ENCODE measurements around the gene AVL9. TPM values are rescaled to one million over a fixed set of nuclear protein-coding genes. Genes with fewer than 3 reads are reported as not detected.
"Not testable (repeated sequence)": the region's sequence is repeated elsewhere in the genome, so short reads cannot be mapped to it uniquely, and the experiment has no call there.

The AVL9 gene
- total RNA-seq, 1 donor from 2014 or later = 44.1 TPM

- DNase-seq (ENCODE audit: low read depth) = peak; percentile 71
Observed at GRCh38 chr7:32587411-32587948, 92.2 kb downstream of the AVL9 start.

GRCh38 chr7:32588657-32589056 lies 93.4 kb downstream of the AVL9 start:
- peak; percentile 95 for DNase-seq (ENCODE audit: low read depth)

GRCh38 chr7:32591938-32592337 lies 96.6 kb downstream of the AVL9 start:
- DNase-seq (ENCODE audit: low read depth) = peak; percentile 69

GRCh38 chr7:32592701-32593100 lies 97.4 kb downstream of the AVL9 start:
- no peak for DNase-seq (ENCODE audit: low read depth)

GRCh38 chr7:32594965-32595490 lies 99.7 kb downstream of the AVL9 start:
- DNase-seq (ENCODE audit: low read depth) = no peak

- not testable (repeated sequence) for DNase-seq (ENCODE audit: low read depth)
Observed at GRCh38 chr7:32601196-32601595, 105.9 kb downstream of the AVL9 start.

- no peak for DNase-seq (ENCODE audit: low read depth)
Observed at GRCh38 chr7:32602470-32602869, 107.2 kb downstream of the AVL9 start.

GRCh38 chr7:32603492-32603891 lies 108.2 kb downstream of the AVL9 start:
- DNase-seq (ENCODE audit: low read depth) = not testable (repeated sequence)

GRCh38 chr7:32604047-32604446 lies 108.8 kb downstream of the AVL9 start:
- not testable (repeated sequence) for DNase-seq (ENCODE audit: low read depth)

GRCh38 chr7:32605032-32605431 lies 109.7 kb downstream of the AVL9 start:
- no peak for DNase-seq (ENCODE audit: low read depth)

DNA sequence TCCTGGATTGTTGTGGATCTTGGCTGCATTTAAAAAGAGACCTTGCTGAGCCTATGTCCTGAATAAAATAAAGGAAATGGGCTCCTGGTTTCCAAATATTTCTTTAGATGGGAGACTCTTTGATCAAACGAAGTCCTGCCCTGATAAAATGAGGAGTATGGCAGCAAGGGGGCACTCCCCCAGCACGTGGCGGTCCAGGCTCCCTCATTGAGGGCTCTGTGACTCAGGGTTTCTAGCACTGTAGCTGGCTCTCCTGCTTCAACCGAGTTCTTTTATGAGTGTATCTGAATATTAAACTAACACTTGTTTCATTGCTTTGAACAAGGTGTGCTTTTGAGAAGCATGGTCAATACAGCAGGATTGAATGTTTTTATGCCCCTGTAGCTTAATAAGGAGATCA lies 114.2 kb downstream of the AVL9 start:
- no peak for DNase-seq (ENCODE audit: low read depth)

- DNase-seq (ENCODE audit: low read depth) = no peak
Observed at GRCh38 chr7:32611201-32612099, 116.2 kb downstream of the AVL9 start.

DNA sequence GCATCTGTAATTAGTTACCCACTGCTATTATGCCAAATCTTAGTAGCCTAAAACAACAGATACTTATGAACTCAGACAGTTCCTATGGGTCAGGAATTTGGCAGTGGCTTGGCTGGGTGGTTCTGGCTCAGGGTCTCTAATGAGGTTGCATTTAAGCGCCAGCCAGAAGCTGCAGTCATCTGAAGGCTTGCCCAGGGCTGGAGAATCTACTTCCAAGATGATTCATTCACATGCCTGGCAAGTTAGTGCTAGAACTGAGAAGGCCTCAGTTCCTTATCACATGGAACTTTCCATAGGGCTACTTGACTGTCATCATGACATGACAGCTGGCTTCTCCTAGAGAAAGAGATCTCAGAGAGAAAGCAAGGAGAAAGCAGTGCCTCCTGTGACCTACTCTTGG lies 121.3 kb downstream of the AVL9 start:
- peak; percentile 88 for DNase-seq (ENCODE audit: low read depth)

DNA sequence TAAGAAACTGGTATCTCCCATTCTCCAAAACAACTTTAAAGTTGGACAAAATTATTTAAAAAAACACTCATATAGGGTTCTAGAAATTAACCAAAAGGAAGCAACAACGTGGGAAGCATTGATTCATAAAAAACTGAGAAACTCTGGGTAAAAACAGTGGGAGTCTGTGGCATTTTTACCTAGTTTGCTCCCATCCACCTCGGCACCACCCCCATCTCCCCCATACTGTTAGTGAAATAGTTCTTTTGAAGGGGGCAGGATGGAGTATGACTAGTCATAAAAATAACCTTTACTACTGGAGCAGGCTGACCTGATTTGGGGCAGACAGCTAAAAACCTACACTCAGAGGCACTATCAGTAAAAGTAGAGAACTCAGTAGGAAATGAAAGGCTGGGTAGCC lies 123.2 kb downstream of the AVL9 start:
- no peak for DNase-seq (ENCODE audit: low read depth)

DNA sequence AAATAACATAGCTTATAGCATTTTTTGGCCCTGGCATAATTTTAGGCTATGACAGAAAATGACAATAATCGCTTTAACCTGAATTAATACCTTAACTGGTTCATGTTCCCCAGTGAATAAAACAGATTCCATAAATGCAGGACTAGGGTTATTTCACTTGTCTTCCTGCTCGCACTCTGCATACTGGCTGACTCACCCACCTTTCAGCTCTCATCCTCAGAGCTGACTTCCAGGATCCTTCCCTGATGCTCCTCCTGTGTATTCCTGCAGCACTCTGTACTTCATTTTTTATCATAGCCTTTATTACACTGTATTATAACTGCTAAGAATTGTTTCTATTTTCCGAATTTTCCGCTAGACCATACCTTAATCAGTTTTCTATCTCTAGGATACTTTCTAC lies 123.7 kb downstream of the AVL9 start:
- peak; percentile 8 for DNase-seq (ENCODE audit: low read depth)

GRCh38 chr7:32619416-32619815 lies 124.1 kb downstream of the AVL9 start:
- not testable (repeated sequence) for DNase-seq (ENCODE audit: low read depth)

DNA sequence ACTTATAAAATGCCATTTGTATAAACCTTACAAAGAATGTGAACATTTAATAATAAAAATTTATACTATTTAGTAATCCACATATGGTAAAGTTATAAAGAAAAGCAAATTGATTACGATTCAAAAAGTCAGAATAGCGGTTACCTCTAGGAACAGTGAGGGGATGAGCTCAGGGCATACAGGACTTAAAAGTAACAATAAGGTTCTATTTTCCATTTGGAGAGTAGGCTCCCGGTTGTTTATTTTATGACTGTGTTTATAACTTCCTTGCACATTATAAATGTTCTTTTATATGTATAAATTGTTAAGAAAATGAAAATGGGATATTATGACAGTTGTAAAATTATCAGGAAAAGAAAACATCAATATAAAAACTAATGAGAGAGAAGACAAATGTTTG lies 135.7 kb downstream of the AVL9 start:
- no peak for DNase-seq (ENCODE audit: low read depth)

- not testable (repeated sequence) for DNase-seq (ENCODE audit: low read depth)
Observed at GRCh38 chr7:32631590-32632497, 136.6 kb downstream of the AVL9 start.

DNA sequence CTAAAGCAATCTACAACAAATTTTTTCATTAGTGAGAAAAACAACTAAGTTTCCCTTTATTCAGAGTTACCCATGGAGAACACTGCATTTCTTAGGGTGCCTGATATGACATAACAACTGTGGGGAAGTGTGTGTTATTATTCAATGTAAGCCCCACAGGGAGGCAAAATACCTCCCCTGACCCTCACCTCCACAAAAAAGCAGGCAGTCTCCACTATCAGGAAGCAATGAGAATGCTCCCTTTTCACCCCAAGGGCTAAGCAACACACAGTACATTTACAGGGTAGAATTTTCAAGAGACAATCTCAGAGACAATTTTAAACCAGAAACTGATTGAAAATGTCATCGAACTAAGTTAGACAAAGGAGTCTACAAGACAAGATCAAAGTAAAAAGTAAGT lies 138.2 kb downstream of the AVL9 start:
- not testable (repeated sequence) for DNase-seq (ENCODE audit: low read depth)

DNA sequence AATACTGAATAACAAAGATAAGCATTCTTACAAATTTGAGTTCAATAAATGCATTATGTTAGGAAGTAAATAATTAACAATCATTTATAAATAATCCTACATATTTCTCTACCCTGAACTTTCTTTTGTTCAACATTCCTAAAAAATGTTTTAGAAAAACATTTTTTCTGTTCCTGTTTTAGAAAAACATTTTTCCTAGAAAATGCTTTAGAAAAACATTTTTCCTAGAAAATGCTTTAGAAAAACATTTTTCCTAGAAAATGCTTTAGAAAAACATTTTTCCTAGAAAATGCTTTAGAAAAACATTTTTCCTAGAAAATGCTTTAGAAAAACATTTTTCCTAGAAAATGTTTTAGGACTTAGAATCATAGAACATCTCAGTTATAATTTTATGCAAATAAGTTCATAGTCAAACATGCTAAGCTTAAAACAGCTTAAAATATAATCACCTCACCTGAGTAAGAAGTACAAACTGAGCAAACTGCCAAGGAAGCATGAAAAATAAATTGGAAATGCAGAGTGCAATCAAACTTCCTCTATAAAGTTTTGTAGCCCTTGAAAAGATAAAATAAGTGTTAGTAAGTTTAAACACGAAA lies 139.6 kb downstream of the AVL9 start:
- DNase-seq (ENCODE audit: low read depth) = not testable (repeated sequence)

DNA sequence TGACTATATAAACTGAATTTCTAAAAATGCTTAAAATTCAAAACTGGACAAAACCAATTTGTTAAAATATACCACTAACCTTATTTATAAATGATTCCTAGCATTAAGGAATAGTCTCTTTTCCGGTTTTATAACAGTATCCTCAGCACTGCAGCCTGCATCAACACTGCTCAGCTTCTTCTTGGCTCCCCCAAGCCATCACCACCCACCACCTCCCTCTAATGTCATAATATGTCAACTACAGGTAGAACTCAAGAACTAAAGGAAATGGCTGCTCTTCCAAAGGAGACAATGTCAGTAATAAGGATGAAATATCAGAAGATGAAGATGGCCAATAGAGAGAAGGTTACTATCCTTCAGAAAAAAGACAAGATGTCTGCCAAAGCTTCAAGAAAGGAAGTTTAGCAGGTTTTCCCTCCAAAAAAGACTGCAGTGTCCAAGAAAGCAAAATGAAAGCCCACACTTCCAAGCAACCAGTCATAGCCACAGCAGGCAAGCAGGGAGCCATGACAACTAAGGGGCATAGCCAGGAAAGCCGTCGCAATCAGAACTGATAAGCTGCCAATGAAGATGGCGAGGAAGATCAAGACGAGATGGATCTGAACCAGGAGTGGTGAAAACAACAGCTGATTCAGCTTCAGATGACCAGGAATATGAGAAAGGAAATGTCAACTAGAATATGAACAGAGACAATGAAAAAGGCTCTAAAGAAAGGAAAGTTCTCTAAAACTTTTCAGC lies 141.6 kb downstream of the AVL9 start:
- DNase-seq (ENCODE audit: low read depth) = not testable (repeated sequence)

Data from renal cortical epithelial cell (primary cell).